B cell (primary cell): ENCODE data around the gene SPATA2L.

Experiments
- EZH2 ChIP-seq: IDR thresholded peaks from 2 replicates; pipeline ENCODE4 v1.6.1; 2012; ENCODE audit warnings: borderline replicate concordance, low read depth, mild to moderate bottlenecking, moderate library complexity, low read length; ENCODE audit not compliant: insufficient read depth, poor library complexity, severe bottlenecking
- TF ChIP-seq, protein P1 (sequence below): fragments of 200-600 bp; IDR thresholded peaks from one replicate; pipeline ENCODE4 v1.8.0; 2022; ENCODE audit warnings: antibody characterized with exemption, mild to moderate bottlenecking

DNA sequence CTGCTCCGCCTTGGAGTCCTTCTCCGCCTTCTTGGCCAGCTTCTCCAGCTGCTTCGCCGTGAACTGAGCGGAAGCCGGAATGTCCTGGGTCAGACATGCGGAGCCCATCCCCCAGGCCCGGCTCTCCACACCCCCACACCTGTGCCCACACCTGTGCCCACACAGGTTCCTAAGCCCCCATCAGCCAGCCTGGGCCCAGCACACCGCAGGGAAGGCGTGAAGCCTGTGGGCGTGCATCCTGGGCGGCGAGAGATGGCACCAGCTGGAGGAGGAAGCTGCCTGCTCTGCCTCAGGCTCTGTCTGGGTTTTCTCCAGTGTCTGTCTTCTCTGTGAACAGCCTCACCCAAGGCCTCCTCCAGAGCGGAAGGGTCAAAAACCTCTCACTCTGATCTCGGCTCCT is 49.9 kb downstream of the SPATA2L start:
- TF ChIP-seq, protein P1, sequence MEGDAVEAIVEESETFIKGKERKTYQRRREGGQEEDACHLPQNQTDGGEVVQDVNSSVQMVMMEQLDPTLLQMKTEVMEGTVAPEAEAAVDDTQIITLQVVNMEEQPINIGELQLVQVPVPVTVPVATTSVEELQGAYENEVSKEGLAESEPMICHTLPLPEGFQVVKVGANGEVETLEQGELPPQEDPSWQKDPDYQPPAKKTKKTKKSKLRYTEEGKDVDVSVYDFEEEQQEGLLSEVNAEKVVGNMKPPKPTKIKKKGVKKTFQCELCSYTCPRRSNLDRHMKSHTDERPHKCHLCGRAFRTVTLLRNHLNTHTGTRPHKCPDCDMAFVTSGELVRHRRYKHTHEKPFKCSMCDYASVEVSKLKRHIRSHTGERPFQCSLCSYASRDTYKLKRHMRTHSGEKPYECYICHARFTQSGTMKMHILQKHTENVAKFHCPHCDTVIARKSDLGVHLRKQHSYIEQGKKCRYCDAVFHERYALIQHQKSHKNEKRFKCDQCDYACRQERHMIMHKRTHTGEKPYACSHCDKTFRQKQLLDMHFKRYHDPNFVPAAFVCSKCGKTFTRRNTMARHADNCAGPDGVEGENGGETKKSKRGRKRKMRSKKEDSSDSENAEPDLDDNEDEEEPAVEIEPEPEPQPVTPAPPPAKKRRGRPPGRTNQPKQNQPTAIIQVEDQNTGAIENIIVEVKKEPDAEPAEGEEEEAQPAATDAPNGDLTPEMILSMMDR, result no peak
- TF ChIP-seq EZH2, result no peak
